H1 (cell line): Measurements from ENCODE around the gene UBE2G2. TPM values are rescaled to one million over a fixed set of nuclear protein-coding genes. Genes with fewer than 3 reads are reported as not detected.

Experiments used
- CTCF ChIA-PET: fragments of 300-600 bp; sonication (Branson Sonifier 250); formaldehyde crosslinking; loops from one replicate; lab custom pipeline; 2021; ENCODE audit not compliant: partially characterized antibody; lab: Charles Lee
- POLR2A ChIA-PET: fragments of 300-600 bp; sonication (Branson Sonifier 250); formaldehyde crosslinking; loops from one replicate; lab custom pipeline; 2021; ENCODE audit warnings: inconsistent platforms; ENCODE audit not compliant: partially characterized antibody; lab: Charles Lee
- DNase-seq, 2 experiments: peaks; one replicate each; pipeline versions ENCODE4 v3.0.0 to v3.0.0-alpha.2; 2010 to 2022; ENCODE audit warnings: low spot score in 2 of 2, low read depth in 1 of 2, mixed read lengths in 1 of 2
- FAIRE-seq: peaks from 2 replicates; lab custom pipeline; 2011; peaks lifted over from hg19 to GRCh38; lab: Jason Lieb, UNC
- H2AFZ ChIP-seq: 2 replicates; pipeline ENCODE4 v1.8.1; 2012; ENCODE audit warnings: low read length, inconsistent platforms
- H2AK5ac ChIP-seq: 2 replicates; pipeline ENCODE4 v1.6.1; 2013; ENCODE audit warnings: low read depth, low read length
- H2BK120ac ChIP-seq: replicated peaks from 2 replicates; pipeline ENCODE3; 2013; ENCODE audit warnings: low read depth, low read length, inconsistent platforms
- H2BK12ac ChIP-seq: 2 replicates; pipeline ENCODE4 v1.6.1; 2013; ENCODE audit warnings: low read depth, low read length
- H2BK15ac ChIP-seq: 2 replicates; pipeline ENCODE4 v1.6.1; 2013; ENCODE audit warnings: low read length
- H2BK20ac ChIP-seq: 2 replicates; pipeline ENCODE4 v1.6.1; 2013; ENCODE audit warnings: low read length
- H2BK5ac ChIP-seq: 2 replicates; pipeline ENCODE4 v1.6.1; 2013; ENCODE audit warnings: low read depth, low read length
- H3K14ac ChIP-seq: 2 replicates; pipeline ENCODE4 v1.6.1; 2013; ENCODE audit warnings: inconsistent platforms; ENCODE audit not compliant: insufficient read length
- H3K18ac ChIP-seq: 2 replicates; pipeline ENCODE4 v1.6.1; 2013; ENCODE audit warnings: low read length; ENCODE audit errors: extremely low read depth
- H3K23ac ChIP-seq: 2 replicates; pipeline ENCODE4 v1.6.1; 2013; ENCODE audit warnings: inconsistent platforms; ENCODE audit not compliant: insufficient read length
- H3K23me2 ChIP-seq: 2 replicates; pipeline ENCODE4 v1.6.1; 2013; ENCODE audit warnings: low read depth, low read length
- H3K27ac ChIP-seq: 2 replicates; pipeline ENCODE4 v1.6.1; 2011; ENCODE audit warnings: low read depth, low read length, inconsistent platforms
- H3K27me3 ChIP-seq, 4 experiments: replicated peaks in 1 of 4; 1 replicate in 1 of 4; 2 replicates in 3 of 4; pipeline versions ENCODE4 v1.6.1 to v1.8.1; 2011 to 2013; ENCODE audit warnings: low read length in 3 of 4, mild to moderate bottlenecking in 3 of 4, inconsistent platforms in 2 of 4, mixed read lengths in 2 of 4, moderate library complexity in 1 of 4; ENCODE audit not compliant: control insufficient read depth in 3 of 4, insufficient read depth in 3 of 4; ENCODE audit errors: extremely low read depth in 1 of 4
- H3K36me3 ChIP-seq, 4 experiments: 2 replicates each; pipeline versions ENCODE4 v1.6.1 to v1.8.1; 2011 to 2013; ENCODE audit warnings: mild to moderate bottlenecking in 4 of 4, low read length in 3 of 4, moderate library complexity in 2 of 4, control low read depth in 1 of 4, inconsistent platforms in 1 of 4; ENCODE audit not compliant: insufficient read depth in 4 of 4, control insufficient read depth in 2 of 4
- H3K4ac ChIP-seq: replicated peaks from 2 replicates; pipeline ENCODE3; 2013; ENCODE audit warnings: low read length, low read depth, mixed read lengths, inconsistent platforms; ENCODE audit not compliant: insufficient read length
- H3K4me1 ChIP-seq, 4 experiments: replicated peaks in 1 of 4; 1 replicate in 1 of 4; 2 replicates in 3 of 4; pipeline versions ENCODE4 v1.6.1 to v1.8.1; 2011 to 2013; ENCODE audit warnings: low read length in 3 of 4, inconsistent platforms in 2 of 4, mixed read lengths in 1 of 4; ENCODE audit not compliant: insufficient read depth in 4 of 4, control insufficient read depth in 3 of 4
- H3K4me2 ChIP-seq, 2 experiments: 2 replicates each; pipeline versions ENCODE4 v1.6.1 to v1.8.1; 2011 to 2013; ENCODE audit warnings: low read depth in 2 of 2, low read length in 2 of 2, control low read depth in 1 of 2, inconsistent platforms in 1 of 2, mild to moderate bottlenecking in 1 of 2; ENCODE audit not compliant: insufficient read depth in 1 of 2
- H3K4me3 ChIP-seq, 4 experiments: fragments of 200-600, 300-600 bp in 1 of 4; sonication (generic), shearing (Covaris generic), sonication (Bioruptor Twin) in 1 of 4; 2 replicates each; pipeline versions ENCODE4 v1.5.1 to v1.8.1; 2011 to 2016; ENCODE audit warnings: low read length in 4 of 4, low read depth in 3 of 4, control low read depth in 2 of 4, inconsistent platforms in 2 of 4, mild to moderate bottlenecking in 2 of 4, mixed read lengths in 1 of 4, moderate library complexity in 1 of 4; ENCODE audit not compliant: insufficient read depth in 2 of 4; ENCODE audit errors: extremely low read depth in 1 of 4
- H3K56ac ChIP-seq: replicated peaks from 2 replicates; pipeline ENCODE3; 2013; ENCODE audit warnings: low read depth, mild to moderate bottlenecking, mixed read lengths, low read length, inconsistent platforms; ENCODE audit not compliant: insufficient read length
- H3K79me1 ChIP-seq: 2 replicates; pipeline ENCODE4 v1.6.1; 2013; ENCODE audit warnings: low read depth, low read length, control low read depth
- H3K79me2 ChIP-seq, 2 experiments: 2 replicates each; pipeline versions ENCODE4 v1.6.1 to v1.8.1; 2012 to 2013; ENCODE audit warnings: low read length in 2 of 2, mild to moderate bottlenecking in 2 of 2, inconsistent platforms in 1 of 2; ENCODE audit not compliant: insufficient read depth in 2 of 2, control insufficient read depth in 1 of 2
- H3K9ac ChIP-seq, 4 experiments: replicated peaks in 1 of 4; 1 replicate in 1 of 4; 2 replicates in 3 of 4; pipeline versions ENCODE4 v1.6.1 to v1.8.1; 2011 to 2013; ENCODE audit warnings: low read depth in 3 of 4, low read length in 3 of 4, control low read depth in 2 of 4, mild to moderate bottlenecking in 2 of 4, moderate library complexity in 2 of 4, inconsistent platforms in 1 of 4; ENCODE audit errors: extremely low read depth in 1 of 4
- H3K9me3 ChIP-seq, 2 experiments: 2 replicates each; pipeline versions ENCODE4 v1.6.1 to v1.8.1; 2012 to 2013; ENCODE audit warnings: mild to moderate bottlenecking in 2 of 2, moderate library complexity in 2 of 2, control low read depth in 1 of 2, inconsistent platforms in 1 of 2, low read depth in 1 of 2, low read length in 1 of 2, mixed read lengths in 1 of 2; ENCODE audit not compliant: insufficient read depth in 2 of 2
- H4K20me1 ChIP-seq, 2 experiments: replicated peaks in 1 of 2; 2 replicates each; pipeline versions ENCODE3 to v1.8.1; 2011 to 2013; ENCODE audit warnings: inconsistent platforms in 2 of 2, low read length in 2 of 2, mild to moderate bottlenecking in 1 of 2; ENCODE audit not compliant: insufficient read depth in 2 of 2, control insufficient read depth in 1 of 2
- H4K5ac ChIP-seq: 2 replicates; pipeline ENCODE4 v1.6.1; 2013; ENCODE audit warnings: low read length, low read depth, mixed read lengths, inconsistent platforms; ENCODE audit not compliant: insufficient read length
- H4K8ac ChIP-seq: 2 replicates; pipeline ENCODE4 v1.8.0; 2013; ENCODE audit warnings: mild to moderate bottlenecking, moderate library complexity, low read length, inconsistent platforms; ENCODE audit not compliant: insufficient read depth; ENCODE audit errors: extremely low read depth
- H4K91ac ChIP-seq: replicated peaks from 2 replicates; pipeline ENCODE3; 2013; ENCODE audit warnings: low read length, mixed read lengths, inconsistent platforms; ENCODE audit not compliant: insufficient read length
- BCL11A ChIP-seq, 2 experiments: IDR thresholded peaks; one replicate each; pipeline ENCODE4 v1.6.1; 2011; ENCODE audit warnings: low read depth in 2 of 2, low read length in 2 of 2, mild to moderate bottlenecking in 2 of 2
- EZH2 ChIP-seq: fragments of 200-600 bp; sonication (generic); IDR thresholded peaks from 2 replicates; pipeline ENCODE4 v1.7.1; 2012; ENCODE audit warnings: low read depth, mild to moderate bottlenecking, moderate library complexity, low read length, inconsistent platforms; ENCODE audit not compliant: severe bottlenecking
- NANOG ChIP-seq: IDR thresholded peaks from 2 replicates; pipeline ENCODE4 v1.6.1; 2011; ENCODE audit warnings: low read length, low read depth, mild to moderate bottlenecking, inconsistent platforms; ENCODE audit not compliant: insufficient read depth, poor library complexity, severe bottlenecking
- WGBS, 2 experiments: shearing (Covaris generic) in 1 of 2; methylation state at CpG; one replicate each; pipeline versions ENCODE4 v1.1.6 to v1.1.7; 2013 to 2015; ENCODE audit warnings: low lambda C conversion rate in 2 of 2, mixed read lengths in 2 of 2, inconsistent platforms in 1 of 2, low coverage in 1 of 2, missing lambda C conversion rate in 1 of 2; ENCODE audit not compliant: insufficient replicate concordance in 2 of 2, insufficient coverage in 1 of 2, insufficient read length in 1 of 2; ENCODE audit errors: extremely low coverage in 1 of 2, missing lambda C conversion rate in 1 of 2; 5-methylcytosine and 5-hydroxymethylcytosine counted together
- polyA plus RNA-seq, 7 experiments: library from polyadenylated mRNA; depleted of rRNA in 3 of 7; stranded (reverse) in 5 of 7; unstranded in 2 of 7; fragments of >200 nt in 5 of 7; fragments of 200-250 nt in 2 of 7; gene quantifications; 1 replicate in 5 of 7; 2 replicates in 1 of 7; 4 replicates in 1 of 7; pipeline versions ENCODE4 v1.2.1 to v1.2.3, GENCODE V29; 2011 to 2013; ENCODE audit warnings: missing spikeins in 2 of 7, mixed read lengths in 2 of 7
- total RNA-seq: library from RNA; stranded (reverse); fragmentation: NEBNext Ultra II Directional; extraction: Animal tissue kit (Norgen Biotek cat#: 25700); gene quantifications from 2 replicates; pipeline ENCODE4 v1.2.1, GENCODE V29; 2021
- TF ChIP-seq, protein P1 (sequence below): IDR thresholded peaks from 2 replicates; pipeline ENCODE4 v1.6.1; 2011; ENCODE audit warnings: low read depth, mild to moderate bottlenecking, low read length; ENCODE audit not compliant: insufficient read depth

UBE2G2 gene
- total and polyA plus RNA-seq, 2 of the 8 experiments (the other 6 are each of a cell fraction or from before 2014, with no cell fraction given) = 96.3 to 101 TPM

DNA sequence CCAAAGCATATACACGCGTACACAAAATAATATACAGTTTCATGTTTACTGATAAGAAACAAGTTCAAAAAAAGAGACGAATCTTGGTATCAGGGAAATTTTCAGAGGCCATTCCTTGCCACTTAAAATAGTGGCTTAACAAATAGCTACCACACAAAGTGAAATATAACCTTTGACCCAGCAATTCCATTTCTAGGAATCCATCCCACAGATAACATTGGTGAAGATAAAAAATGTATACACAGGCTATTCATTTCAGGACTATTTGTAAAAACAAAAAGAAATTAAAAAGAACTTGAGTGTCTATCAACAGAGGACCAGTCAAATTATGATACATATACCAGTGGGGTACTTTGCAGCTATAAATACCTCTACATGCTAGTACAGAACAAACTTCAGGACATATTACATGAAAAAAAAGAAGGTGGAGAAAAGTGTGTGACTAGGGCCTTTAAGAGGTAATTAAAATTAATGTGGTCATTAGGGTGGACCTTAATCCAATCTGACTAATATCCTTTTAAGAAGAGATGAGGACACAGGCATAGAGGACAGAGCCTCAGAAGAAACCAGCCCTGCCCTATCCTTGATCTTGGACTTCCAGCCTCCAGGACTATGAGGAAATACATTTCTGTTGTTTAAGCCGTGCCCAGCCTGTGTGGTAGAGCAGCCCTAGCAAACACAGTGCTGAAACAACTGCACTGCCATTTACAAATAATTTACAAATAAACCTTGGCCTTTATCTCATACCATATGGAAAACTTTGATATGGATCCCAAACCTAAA lies 7.8 kb downstream of the UBE2G2 start:
- Histone ChIP-seq H3K79me1 (peaks cover 8% of the 10 kb centered on the region), H4K91ac (no peak overlapping the region), H3K4ac (no peak overlapping the region), H2AFZ (no peak overlapping the region), H3K27me3 (no peaks in the 10 kb centered on the region), H4K5ac (no peak overlapping the region), H3K14ac (no peak overlapping the region), H2BK20ac (no peak overlapping the region), H2BK15ac (no peak overlapping the region), H3K9ac (no peak overlapping the region), H4K20me1 (peaks cover 7 to 16% of the 10 kb centered on the region in 2 experiments), H3K9me3 (no peaks in the 10 kb centered on the region), H3K18ac (no peak overlapping the region), H3K4me3 (no peak overlapping the region), H3K36me3 (peaks cover 0 to 22% (median 7%) of the 10 kb centered on the region in 4 experiments; a peak in 6 of 8 replicates), H2BK12ac (no peak overlapping the region), H3K56ac (no peak overlapping the region), H3K27ac (no peak overlapping the region), H4K8ac (no peak overlapping the region)
- no peak for FAIRE-seq
- WGBS, 2 experiments = 38% methylated on average over 4 of the region's 4 CpGs; no CpG with 5 or more reads in 1 of the 2 experiments
- no peak for DNase-seq
- POLR2A ChIA-PET = interaction anchor here (0.7 to 1.7 kb wide), 9 partner anchors 9 to 277 kb away, joined by 3 to 8 read pairs (median 4); partner anchors contain the start of gene UBE2G2
- TF ChIP-seq, protein P1, sequence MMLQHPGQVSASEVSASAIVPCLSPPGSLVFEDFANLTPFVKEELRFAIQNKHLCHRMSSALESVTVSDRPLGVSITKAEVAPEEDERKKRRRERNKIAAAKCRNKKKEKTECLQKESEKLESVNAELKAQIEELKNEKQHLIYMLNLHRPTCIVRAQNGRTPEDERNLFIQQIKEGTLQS = no peak
- TF ChIP-seq BCL11A (IDR thresholded peaks at IDR 0.05; ENCODE audit: low read depth in 2 of 2, low read length in 2 of 2) (no peak), EZH2 (no peak), NANOG (no peak)
- TF ChIP-seq, all 59 proteins: peak for 0
- Histone ChIP-seq H3K23me2 (no peaks in the 10 kb centered on the region), H3K79me2 (peaks cover 17 to 93% of the 10 kb centered on the region in 2 experiments), H2AK5ac (no peak overlapping the region), H3K4me1 (peaks cover 0 to 5% (median 4%) of the 10 kb centered on the region in 4 experiments; a peak in 3 of 7 replicates), H2BK5ac (no peak overlapping the region), H3K23ac (no peak overlapping the region), H2BK120ac (no peak overlapping the region), H3K4me2 (no peak overlapping the region)
- CTCF ChIA-PET = interaction anchor here (0.5 to 2.7 kb wide), 71 partner anchors 8 to 449 kb away, joined by 3 to 24 read pairs (median 5); partner anchors contain the start of genes KRTAP10-12, KRTAP10-2, KRTAP10-6 and TSPEAR
